CD4-positive, alpha-beta T cell treated with Interleukin-12 subunit alpha and Interleukin-12 subunit beta, for 1 hour (primary cell): ENCODE data around the gene NOX5.
A peak's percentile ranks its signal among the peaks of the same experiment; 100 is the strongest.
"Not testable (repeated sequence)": the region's sequence is repeated elsewhere in the genome, so short reads cannot be mapped to it uniquely, and the experiment has no call there.

Experiments
- DNase-seq: peaks from one replicate; pipeline ENCODE4 v3.0.0-alpha.2; 2020

The NOX5 gene

DNA sequence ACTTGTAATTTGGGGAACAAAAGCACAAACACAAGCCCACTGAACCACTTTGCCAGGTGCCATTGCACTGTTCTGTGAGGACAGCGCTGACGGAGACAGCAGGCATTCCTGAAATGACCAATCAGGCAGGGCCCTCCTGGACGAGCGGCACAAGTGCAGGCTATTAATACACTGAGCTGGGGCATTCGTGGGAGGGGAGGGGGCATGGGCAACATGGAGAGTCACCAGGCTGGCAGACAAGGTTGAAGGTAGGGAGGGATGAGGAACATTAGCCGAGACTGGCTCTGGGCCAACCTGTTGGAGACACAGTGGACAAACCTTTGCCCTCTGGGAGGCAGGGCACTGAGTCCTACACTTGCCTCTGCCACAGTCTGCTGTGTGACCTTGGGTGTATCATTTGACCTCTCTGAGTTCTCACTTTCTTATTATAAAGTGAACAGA, 45.6 kb downstream of the NOX5 start:
- no peak for DNase-seq

DNA sequence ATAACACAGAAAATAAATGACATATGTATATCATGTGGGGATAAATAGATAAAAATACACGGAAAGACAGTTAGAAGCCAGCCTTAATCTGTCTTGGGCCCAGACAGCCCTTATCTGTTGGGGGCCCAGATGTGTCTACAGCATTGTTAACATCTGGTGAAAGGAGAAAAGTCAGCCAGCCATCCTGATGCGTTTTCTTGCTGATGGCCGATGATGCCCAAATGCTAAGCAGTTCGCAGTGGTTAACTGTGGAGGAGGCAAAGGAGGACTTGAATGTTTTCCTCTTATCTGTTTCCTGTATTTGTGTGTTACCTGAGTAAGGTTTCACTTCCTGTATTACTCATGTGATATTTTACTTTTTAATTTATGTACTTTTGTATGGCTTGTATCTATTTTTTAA, 46.2 kb downstream of the NOX5 start:
- DNase-seq, result peak; percentile 8

DNA sequence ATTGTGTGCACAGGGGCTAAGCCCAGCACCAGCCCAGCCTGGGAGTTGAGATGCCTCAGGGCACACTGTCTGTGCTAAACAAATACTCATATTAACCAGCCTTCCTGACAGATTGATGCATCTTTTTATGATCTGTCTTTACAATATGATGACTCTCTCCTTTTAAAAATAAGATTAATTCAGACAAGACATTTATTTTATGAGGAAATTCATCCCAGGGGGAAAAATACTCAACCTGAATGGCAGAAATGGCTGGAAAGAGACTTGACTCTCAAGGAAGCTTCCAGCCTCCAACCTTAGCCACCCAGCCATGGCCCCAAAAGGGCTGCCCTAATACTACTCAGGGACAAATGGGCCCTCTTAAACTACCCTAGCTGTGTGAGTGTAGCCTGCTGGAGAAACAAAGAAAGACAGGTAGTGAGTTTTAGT, 46.9 kb downstream of the NOX5 start:
- DNase-seq, result no peak

DNA sequence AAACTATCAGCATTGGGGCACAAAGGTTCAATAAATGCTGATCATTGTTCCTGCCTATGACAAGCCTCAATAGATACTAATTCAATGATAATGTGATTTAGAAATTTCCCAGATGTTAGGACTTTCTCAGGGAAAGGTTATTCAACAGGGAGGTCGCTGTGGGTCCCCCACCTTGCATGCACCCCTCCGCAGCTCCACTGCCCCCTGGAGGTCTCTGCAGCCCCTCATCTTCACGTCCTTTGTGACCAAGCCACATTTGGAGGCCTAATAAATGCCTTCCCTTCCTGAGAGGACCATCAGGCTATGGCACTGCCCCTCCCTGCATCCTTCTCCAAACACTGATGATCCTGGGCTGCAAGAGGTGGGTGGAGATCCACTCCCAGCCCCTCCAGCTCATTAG, 50.2 kb downstream of the NOX5 start:
- no peak for DNase-seq

DNA sequence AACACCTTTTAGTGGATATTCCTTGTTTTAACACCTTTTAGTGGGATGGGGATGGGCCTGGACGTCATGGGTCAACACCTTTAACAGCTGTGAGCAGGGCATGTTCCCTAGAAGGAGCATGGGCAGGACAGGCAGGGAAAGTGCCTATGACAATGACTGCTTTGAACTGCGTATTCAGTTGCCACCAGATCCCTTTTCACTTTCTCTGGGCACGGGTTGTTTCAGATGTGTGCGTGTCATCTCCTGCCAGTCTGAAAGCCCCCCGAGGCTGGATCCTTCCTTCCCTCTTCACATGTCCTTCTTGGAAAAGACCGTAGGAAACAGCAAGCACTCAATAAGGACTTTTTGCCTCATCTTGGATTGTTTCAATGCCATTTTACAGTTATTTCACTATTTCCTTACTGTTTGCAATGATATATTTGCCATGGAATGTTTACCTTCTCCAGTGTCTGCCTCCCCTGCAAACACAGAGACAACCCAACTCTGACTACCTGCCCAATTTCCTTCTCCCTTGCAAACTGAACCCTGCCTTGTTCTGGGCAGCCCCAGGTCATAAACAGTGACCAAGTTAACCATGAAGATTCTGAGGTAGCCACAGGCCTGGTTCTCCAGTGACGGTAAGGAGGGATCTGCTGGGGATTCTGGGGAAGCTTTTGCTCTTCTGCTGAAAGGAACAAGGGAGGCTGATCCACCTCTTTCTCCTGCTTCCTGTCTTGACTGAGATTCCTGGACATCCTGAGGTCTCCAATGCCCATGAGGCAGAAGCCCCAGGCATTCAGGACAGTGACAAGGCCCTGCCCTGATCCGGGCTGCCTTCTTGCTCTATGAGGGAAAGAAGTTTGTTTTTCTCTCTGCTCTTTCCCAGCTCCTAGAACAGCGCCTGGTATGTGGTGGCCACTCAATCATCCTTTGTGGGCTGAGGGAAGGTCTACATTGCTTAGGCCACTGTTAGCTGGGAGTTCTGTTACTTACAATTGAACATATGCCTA, 51.8 kb downstream of the NOX5 start:
- no peak for DNase-seq

DNA sequence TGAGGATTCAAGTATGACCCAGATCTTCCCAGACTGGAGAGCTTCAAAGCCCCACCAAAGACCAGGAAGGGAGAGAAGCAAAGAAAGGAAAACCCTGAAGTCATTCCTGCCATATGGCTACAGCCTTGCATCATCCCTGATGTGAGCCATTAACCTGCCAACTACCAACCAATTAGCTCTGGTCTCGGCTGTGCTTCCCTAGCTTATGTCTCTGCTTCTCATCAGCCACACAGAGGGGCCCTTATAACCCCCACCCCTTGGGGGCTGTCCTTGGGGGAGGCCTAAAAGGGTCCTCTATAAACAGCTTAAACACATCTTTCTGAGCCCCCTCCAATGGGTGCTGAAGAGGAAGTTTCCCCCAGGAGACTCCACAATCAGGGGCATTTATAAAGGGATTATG, 52.8 kb downstream of the NOX5 start:
- DNase-seq, result no peak

DNA sequence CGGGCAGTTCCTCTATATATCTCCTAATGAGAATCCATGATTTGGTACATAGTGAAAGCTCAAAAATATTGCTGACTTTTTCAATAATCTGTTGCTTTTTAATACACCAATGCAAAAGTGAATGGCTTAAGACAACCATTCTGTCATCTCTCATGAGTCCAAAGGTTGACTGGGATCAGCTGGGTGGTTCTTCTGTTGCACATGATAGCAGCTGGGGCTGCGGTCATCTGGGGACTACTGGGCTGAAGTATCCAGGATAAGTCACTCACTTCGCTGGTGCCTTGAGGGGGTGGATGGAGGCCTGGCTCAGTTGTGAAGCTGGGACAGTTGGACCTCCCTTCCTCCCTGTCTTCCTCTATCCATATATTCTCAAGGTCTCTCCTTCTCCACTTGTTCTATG, 53.7 kb downstream of the NOX5 start:
- DNase-seq, result no peak

DNA sequence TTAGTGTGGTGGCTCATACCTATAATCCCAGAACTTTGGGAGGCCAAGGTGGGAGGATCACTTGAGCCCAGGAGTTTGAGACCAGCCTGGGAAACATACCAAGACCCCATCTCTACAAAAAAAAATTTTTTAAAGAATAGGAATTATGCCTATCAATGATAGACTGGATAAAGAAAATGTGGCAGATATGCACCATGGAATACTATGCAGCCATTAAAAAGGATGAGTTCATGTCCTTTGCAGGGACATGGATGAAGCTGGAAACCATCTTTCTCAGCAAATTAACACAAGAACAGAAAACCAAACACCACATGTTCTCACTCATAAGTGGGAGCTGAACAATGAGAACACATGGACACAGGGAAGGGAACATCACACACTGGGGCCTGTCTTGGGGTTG, 54.8 kb downstream of the NOX5 start:
- DNase-seq, result not testable (repeated sequence)

DNA sequence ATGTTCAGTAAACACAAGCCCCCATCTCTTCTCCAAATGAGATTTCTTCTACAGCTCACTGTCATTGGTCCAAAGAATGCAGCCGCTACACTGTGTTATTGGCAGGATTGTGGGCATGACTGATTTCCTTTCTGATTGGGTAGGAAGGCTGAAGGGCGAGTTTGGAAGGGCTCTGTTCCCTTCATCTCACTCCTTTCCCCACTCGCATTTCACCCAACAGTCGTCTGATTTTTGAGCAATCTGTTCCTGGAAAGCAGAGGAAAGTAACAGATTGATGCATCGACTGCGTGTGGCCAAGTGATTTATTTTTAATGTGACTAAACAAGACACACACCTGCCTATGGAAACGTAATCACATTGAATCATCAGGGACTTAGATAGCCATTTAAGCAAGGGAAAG, 55.5 kb downstream of the NOX5 start:
- DNase-seq, result no peak

DNA sequence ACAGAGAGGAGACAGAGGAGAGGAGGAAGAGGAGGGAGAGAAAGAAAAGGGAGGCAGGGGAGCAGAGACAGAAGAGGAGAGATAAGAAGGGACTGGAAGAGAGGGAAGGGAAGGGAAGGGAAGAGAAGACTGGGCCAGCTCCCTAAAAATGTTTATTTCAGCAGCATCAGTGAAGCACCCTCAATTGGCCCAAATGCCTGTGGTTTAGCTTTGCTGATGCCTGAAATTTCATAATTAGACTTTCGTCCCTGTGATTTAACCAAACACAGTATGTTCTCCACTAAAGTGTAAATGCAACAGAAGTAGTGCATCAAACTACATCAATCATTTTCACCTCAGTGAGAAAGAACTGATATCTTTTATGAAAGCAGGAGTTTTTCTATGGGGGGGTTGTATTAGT, 55.9 kb downstream of the NOX5 start:
- no peak for DNase-seq

DNA sequence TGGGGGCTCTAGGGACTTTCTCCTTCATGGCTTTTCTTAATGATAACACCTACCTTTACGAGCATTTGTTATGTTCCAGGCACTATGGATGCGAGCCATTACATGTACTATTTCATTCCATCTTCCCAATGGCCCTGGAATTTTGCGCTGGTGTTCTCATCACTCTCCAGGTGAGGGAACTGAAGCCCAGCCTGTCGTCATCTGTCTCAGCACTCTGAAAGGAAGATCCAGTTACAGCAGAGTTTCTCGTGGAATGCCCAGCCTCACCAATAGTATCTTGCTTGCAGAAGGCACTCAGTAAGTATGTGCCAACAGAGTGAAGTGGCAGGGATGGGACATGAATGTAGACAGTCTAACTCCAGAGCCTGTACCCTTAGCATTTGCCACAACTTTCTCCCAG, 56.8 kb downstream of the NOX5 start:
- no peak for DNase-seq

DNA sequence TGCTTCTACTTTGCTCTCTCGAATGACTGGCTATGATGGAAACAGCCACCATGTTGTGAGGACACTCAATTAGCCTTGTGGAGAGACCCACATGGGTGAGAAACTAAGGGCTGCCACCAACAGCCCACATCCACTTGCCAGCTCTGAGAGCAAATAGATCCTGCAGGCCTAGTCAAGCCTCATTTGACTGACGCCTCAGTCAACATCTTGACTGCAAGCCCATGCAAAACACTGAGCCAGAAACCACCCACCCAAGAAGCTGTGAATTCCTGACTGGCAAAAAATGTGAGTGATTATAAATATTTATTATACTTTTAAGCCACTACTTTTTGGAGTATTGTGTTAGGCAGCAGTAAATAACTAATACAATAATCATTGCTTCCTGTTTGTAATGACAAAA, 58.4 kb downstream of the NOX5 start:
- DNase-seq, result no peak

DNA sequence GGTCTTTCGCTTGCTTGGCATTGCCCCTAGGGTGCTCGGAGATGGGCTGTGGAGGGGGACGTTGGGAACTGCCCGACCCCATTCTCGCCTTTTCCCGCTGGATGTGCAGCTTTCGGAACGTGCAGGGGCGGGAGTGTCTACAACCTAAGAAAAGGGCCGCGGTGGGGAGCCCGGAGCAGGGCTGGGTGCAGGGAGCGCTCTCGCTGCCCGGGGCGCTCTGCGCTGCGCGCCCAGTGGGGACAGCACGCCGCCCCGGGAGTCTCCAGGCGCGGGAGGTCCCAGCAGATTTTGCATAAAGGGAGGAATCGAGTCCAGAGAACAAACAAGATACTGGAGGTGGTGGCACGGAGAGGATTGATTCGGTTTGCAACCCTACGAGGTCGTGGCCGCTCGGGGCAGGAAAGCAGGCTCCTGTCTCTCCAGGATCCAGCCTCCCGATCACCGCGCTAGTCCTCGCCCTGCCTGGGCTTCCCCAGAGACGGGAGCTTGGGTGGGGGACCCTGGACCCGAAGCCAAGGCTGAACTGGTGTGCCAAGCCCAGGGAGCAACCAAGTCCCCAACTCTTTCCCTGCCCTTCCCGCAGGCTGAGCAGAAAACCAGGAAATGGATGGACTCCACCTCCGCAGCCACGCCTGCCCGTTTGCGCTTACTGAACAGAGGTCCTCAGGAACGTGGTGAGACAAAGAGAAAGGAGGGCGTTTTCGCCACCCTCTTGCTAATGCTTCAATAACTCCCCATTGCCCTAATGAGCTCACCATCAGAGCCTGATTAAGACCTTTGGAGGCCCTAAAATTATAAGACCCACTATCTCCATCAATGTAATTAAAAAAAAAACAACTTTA, 59.7 kb downstream of the NOX5 start:
- DNase-seq, result no peak

DNA sequence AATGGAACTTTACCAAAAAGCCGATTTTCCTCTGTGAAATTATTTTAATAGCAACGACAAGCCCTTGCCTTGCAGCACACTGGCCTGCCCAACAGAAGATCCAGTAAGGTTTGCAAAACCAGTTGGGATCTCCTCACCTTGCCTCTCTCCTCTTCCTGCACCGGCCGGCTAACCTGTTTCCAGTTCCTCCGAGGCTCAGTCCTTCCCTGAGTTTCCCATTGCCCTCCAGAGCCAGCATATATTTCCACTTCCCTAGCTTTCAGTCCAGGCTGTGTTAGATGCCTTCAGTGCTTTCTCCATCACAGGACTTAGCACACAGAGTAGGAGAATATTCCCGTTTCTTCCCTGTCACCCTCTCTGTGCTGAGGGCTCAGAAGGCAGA, 60.3 kb downstream of the NOX5 start:
- DNase-seq, result no peak

DNA sequence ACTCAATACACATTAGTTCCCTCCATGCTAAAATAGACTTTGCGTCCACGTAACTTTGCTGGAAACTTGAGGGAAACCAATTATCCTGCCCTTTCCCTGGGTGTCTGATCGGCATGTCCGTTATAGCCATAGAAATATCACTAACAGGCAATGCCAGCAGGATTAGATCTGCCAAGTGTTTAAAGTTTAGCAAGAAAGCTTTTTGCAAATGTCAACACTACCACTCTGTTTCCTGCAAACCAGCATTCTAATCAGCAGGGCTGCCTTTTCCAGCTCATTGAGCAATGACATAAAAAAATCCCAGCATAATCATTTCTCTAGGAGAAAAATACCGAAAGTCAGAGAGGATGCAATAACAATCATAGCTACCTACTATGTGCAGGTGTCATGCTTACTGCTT, 60.9 kb downstream of the NOX5 start:
- no peak for DNase-seq

DNA sequence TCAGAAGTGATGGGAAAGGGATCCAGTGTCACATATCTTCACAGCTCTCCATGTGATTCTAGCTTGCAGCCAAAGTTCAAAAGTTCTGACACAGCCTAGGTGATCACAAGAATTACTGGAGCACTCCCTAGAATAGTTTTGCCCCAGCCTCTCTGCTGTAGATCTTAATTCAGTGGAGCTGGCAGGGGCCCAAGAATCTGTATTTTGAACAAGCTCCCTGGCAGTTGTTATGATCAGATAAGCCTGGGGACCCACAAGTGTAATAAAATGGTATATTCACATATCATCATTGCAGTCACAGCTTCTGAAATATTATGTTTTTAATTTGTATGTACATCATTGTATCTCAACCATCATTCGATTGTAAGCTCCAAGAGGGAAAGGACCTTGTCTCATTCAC, 62.3 kb downstream of the NOX5 start:
- no peak for DNase-seq

DNA sequence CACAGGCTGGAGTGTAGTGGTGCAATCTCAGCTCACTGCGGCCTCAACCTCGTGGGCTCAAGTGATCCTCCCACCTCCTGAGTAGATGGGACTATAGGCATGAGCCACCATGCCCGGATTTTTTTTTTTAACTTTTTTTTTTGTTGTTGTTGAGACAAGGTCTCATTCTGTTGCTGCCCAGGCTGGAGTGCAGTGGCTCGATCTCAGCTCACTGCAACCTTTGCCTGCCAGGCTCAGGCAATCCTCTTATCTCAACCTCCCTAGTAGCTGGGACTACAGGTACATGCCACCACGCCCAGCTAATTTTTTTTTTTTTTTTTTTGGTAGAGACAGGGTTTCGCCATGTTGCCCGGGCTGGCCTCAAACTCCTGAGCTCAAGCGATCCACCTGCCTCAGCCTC, 64.1 kb downstream of the NOX5 start:
- DNase-seq, result no peak

DNA sequence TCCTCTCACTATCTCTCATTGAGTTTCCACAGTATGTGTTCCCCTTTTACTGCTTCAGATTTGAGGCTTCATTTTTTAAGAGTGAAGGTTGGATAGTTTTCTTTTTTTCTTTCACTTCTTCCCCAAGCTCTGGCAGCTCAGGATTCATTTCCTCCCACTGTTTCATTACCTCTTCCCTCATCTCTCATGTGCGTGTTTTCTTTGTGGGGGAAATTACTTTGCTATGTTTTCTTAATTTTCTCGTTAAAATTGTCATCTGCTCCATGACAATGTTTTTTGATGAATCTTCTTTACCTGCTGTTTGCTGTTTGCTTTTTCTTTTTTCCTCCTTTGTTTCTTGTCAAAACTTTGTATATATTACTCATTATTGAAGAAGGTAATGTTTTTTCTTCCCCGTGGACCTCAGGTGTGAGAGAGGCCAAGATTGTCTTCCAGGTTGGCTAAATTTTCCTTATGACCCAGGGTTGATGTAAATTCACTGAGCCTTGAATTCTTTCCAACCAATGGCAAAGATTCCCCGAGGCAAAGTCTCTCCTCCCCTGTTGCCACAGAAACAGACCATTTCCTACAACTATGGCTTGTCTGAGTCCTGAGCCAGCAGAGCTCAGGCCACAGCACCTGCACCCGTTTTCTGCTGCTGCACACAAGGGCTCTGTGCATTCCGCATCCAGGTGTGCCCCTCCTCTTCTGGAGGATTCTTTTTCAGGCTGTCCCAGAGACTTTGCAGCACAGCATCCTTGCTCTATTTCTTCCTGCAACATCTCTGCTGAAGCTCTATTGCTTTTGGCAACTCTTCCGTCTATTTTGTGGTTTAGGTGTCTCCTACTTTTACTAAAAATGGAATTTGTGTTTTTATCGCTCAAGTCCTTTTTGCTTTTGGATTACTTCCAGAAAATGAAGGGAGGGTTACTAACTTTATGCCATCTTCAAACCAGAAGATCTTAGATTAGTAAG, 66.1 kb downstream of the NOX5 start:
- DNase-seq, result no peak

DNA sequence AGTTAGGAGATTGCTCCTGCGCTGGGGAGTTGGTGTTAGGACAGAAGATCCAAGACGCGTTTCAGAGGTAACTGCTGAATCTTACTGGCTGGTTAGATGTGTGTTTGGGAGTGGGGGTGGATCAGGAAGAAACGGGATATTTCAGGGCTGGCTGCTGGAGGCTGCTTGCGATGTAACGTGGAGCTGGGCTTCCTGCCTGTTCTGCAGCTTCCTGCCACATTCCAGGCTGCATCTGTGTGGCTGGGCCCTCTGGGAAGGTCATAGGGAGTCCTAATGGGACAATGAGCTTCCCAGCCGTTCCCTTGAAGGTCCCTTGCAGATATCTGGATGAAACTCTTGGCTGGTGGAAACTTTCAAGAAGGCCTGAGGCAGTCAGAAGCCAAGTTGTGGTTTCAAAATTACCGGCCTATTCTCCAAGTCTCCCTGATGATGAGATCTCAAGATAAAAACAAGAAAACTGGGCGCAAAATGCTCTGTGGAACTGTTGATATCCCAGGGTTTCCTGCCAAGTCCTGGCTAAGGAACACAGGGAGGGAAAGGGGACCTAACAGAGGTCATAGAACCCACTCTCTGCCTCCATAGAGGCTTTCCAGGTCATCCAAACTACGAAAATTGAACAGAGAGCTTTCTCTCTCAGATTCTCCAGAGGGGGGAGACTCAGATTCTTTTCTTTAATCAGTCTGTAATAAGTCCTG, 67.0 kb downstream of the NOX5 start:
- no peak for DNase-seq

DNA sequence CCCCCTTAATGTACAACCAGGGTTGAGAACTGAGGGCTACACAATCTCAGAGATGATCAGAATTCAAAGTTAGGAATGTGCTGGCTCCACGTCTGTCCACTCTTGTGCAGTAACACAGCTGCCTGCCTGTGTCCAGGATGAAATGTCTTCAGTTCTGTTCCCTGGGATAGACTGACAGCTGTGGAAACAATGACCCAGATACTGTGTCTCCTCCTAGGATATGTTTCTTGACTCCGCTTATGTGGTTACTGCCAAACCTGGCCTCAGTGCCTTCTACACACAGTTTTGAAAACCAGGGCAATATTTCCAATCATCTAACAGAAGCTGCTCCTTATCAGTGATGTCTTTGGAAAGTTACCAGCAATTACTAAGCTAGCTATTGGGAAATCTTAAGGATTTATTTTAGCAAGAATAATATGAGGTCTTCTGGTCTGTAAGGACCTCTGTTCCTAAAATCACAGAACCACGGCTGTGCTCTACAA, 67.6 kb downstream of the NOX5 start:
- no peak for DNase-seq

DNA sequence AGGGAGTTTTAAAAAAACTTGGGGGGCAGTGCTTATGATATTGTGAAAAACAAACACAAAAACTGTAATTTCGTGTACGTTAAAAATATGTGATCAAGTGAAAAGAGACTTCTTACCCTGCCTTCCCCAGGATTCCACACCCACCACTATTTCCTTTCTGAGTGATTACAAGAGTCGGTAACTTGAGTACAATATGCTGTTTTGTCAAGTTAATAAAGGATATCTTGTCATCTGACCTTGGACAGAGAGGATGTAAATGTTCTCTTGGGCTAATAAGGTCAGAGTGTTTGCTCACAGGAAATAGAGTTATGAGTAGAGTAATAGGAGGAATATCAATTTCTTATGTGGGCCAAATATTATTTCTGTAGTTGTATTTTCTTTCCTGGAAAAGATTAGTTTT, 68.1 kb downstream of the NOX5 start:
- DNase-seq, result no peak
